Ishikawa (cell line): ENCODE measurements around the gene OR11H6.
A peak's percentile ranks its signal among the peaks of the same experiment; 100 is the strongest.

ENCODE experiments used
- CEBPB ChIP-seq: IDR thresholded peaks from 2 replicates; pipeline ENCODE4 v1.6.1; 2012
- CREB1 ChIP-seq: IDR thresholded peaks from 2 replicates; pipeline ENCODE4 v1.6.1; 2012; ENCODE audit warnings: low read depth
- EGR1 ChIP-seq: IDR thresholded peaks from 2 replicates; pipeline ENCODE4 v1.6.1; 2012
- EP300 ChIP-seq: IDR thresholded peaks from 2 replicates; pipeline ENCODE4 v1.6.1; 2012; ENCODE audit warnings: borderline replicate concordance
- FOXM1 ChIP-seq: IDR thresholded peaks from 2 replicates; pipeline ENCODE4 v1.6.1; 2012; ENCODE audit warnings: low read depth, borderline replicate concordance
- NFIC ChIP-seq: IDR thresholded peaks from 2 replicates; pipeline ENCODE4 v1.6.1; 2012
- RAD21 ChIP-seq: IDR thresholded peaks from 2 replicates; pipeline ENCODE4 v1.6.1; 2012; ENCODE audit warnings: low read depth
- TAF1 ChIP-seq: IDR thresholded peaks from 2 replicates; pipeline ENCODE4 v1.6.1; 2012; ENCODE audit warnings: low read depth, mild to moderate bottlenecking
- TCF12 ChIP-seq: IDR thresholded peaks from 2 replicates; pipeline ENCODE4 v1.6.1; 2012; ENCODE audit warnings: low read depth
- TEAD4 ChIP-seq: IDR thresholded peaks from 2 replicates; pipeline ENCODE4 v1.6.1; 2012
- YY1 ChIP-seq: IDR thresholded peaks from 2 replicates; pipeline ENCODE4 v1.6.1; 2012; ENCODE audit warnings: low read depth
- ZBTB7A ChIP-seq: IDR thresholded peaks from 2 replicates; pipeline ENCODE4 v1.6.1; 2012; ENCODE audit warnings: low read depth
- TF ChIP-seq, protein P1 (sequence below): IDR thresholded peaks from 2 replicates; pipeline ENCODE4 v1.6.1; 2012
- TF ChIP-seq, protein P2 (sequence below): IDR thresholded peaks from 2 replicates; pipeline ENCODE4 v1.6.1; 2012
- TF ChIP-seq, protein P3 (sequence below): IDR thresholded peaks from 2 replicates; pipeline ENCODE4 v1.6.1; 2012; ENCODE audit warnings: low read depth, mild to moderate bottlenecking

Gene OR11H6

DNA sequence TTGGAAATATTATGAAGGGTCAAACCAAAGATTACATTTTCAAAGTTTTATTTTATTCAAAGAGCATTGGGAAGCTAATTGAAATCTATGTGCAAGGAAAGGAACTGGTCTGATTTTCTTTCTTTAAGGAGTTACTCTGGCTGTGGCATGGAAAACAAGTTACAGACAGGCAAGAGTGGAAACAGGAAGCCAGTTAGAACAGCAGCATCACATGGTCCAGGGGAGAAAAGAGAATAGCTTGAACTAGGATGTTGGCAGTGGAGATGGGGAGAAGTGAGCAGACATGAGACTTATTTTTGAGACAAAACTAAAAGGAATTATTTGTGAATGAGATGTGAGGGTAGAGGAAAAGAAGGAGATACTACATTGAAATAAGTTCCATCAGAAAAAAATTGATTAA is 29.4 kb upstream of the OR11H6 start:
- TF ChIP-seq FOXM1 (no peak), NFIC (no peak), EGR1 (no peak), CEBPB (no peak), ZBTB7A (no peak), EP300 (no peak), TCF12 (no peak), TAF1 (no peak), RAD21 (no peak), YY1 (no peak), CREB1 (no peak), TEAD4 (no peak)
- TF ChIP-seq, protein P1, sequence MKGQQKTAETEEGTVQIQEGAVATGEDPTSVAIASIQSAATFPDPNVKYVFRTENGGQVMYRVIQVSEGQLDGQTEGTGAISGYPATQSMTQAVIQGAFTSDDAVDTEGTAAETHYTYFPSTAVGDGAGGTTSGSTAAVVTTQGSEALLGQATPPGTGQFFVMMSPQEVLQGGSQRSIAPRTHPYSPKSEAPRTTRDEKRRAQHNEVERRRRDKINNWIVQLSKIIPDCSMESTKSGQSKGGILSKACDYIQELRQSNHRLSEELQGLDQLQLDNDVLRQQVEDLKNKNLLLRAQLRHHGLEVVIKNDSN, result no peak
- TF ChIP-seq, protein P2, sequence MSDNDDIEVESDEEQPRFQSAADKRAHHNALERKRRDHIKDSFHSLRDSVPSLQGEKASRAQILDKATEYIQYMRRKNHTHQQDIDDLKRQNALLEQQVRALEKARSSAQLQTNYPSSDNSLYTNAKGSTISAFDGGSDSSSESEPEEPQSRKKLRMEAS, result no peak
- TF ChIP-seq, protein P3, sequence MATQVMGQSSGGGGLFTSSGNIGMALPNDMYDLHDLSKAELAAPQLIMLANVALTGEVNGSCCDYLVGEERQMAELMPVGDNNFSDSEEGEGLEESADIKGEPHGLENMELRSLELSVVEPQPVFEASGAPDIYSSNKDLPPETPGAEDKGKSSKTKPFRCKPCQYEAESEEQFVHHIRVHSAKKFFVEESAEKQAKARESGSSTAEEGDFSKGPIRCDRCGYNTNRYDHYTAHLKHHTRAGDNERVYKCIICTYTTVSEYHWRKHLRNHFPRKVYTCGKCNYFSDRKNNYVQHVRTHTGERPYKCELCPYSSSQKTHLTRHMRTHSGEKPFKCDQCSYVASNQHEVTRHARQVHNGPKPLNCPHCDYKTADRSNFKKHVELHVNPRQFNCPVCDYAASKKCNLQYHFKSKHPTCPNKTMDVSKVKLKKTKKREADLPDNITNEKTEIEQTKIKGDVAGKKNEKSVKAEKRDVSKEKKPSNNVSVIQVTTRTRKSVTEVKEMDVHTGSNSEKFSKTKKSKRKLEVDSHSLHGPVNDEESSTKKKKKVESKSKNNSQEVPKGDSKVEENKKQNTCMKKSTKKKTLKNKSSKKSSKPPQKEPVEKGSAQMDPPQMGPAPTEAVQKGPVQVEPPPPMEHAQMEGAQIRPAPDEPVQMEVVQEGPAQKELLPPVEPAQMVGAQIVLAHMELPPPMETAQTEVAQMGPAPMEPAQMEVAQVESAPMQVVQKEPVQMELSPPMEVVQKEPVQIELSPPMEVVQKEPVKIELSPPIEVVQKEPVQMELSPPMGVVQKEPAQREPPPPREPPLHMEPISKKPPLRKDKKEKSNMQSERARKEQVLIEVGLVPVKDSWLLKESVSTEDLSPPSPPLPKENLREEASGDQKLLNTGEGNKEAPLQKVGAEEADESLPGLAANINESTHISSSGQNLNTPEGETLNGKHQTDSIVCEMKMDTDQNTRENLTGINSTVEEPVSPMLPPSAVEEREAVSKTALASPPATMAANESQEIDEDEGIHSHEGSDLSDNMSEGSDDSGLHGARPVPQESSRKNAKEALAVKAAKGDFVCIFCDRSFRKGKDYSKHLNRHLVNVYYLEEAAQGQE, result no peak

DNA sequence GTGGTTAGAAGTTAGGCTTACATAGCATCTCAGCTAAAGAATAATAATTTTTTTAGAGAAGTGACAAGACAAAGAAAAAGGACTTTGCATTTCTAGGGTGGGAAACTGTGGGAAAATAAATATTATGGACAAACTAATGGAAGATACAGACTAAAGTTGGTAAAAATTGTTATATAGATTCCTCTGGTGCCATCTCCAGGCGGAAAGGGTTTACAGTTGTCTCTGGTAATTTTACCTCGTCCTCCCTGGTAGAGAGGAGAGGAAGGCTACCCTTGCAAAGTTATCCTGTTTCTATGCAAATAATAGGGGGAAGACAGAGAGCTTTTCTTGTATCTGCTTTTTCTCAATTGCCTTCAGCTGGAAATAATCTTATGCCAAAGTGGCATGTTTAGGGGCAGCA is 27.6 kb upstream of the OR11H6 start:
- TF ChIP-seq EP300 (no peak), TEAD4 (no peak), RAD21 (peak; percentile 10; the same call in 1 of the 2 replicates)

DNA sequence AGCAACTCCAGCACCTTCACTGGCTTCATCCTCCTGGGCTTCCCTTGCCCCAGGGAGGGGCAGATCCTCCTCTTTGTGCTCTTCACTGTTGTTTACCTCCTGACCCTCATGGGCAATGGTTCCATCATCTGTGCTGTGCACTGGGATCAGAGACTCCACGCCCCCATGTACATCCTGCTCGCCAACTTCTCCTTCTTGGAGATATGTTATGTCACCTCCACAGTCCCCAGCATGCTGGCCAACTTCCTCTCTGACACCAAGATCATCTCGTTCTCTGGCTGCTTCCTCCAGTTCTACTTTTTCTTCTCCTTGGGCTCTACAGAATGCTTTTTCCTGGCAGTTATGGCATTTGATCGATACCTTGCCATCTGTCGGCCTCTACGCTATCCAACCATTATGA is 26.1 kb upstream of the OR11H6 start:
- no peak for TF ChIP-seq EGR1
- no peak for TF ChIP-seq ZBTB7A
- no peak for TF ChIP-seq TAF1
- TF ChIP-seq RAD21, result no peak

DNA sequence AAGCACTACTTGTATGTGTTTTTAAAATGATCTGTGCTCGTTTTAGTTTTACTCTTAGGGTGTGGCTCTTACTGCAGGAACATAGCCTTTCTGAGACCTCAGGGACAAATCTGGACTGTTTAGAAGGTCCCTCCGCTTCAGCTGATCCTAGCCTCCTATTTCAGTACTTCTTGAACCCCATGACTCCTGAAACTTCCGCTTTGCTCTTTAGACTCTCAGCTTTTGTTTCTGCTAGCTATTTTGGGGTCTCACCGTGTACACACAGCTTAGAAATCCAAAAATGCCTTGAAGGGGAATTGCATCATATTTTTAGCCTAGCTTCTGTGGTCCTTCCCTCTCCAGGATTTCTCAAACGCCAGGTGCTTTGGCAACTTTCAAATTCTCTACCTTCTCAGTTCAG is 24.5 kb upstream of the OR11H6 start:
- TF ChIP-seq TEAD4 (no peak), EP300 (no peak), TCF12 (no peak), FOXM1 (no peak), TAF1 (no peak), ZBTB7A (no peak), CREB1 (no peak), YY1 (no peak), RAD21 (no peak), EGR1 (no peak), CEBPB (no peak), NFIC (no peak)
- TF ChIP-seq, protein P2, result no peak
- TF ChIP-seq, protein P1, result no peak
- TF ChIP-seq, protein P3, result no peak

DNA sequence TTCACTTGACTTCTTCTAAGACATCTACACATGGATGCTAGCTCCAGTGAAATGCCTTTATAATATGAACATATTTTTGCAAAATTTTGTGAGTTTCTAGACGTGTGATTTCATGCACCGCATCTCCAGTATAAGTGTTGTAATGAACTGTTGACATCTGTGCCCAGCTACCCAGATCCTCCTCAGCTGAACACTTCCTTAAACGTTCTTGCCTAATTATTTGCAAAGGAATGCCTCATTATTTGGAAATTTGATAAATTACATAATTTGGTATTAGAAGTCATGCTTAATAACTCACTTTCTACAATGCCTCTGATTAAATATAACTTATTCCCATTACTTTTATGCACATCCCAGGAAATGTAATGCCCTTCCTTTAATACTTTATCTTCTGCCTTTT is 18.8 kb upstream of the OR11H6 start:
- TF ChIP-seq NFIC, result no peak

DNA sequence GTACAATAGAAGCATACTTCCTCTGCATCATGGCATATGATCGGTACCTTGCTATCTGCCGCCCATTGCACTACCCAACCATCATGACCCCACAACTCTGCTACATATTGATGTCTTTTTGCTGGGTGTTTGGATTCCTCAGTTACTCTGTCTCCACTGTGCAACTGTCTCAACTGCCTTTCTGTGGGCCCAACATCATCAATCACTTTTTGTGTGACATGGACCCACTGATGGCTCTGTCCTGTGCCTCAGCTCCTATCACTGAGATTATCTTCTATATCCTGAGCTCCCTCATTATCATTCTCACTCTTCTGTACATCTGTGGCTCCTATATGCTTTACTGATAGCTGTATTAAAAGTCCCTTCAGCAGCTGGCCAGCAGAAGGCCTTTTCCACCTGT is 13.9 kb upstream of the OR11H6 start:
- TF ChIP-seq TCF12 (no peak), EP300 (no peak), TEAD4 (no peak), CREB1 (no peak), CEBPB (no peak), NFIC (no peak), FOXM1 (no peak), TAF1 (no peak)
- TF ChIP-seq, protein P1, result no peak
